HG02840 (cell line): ENCODE data around the gene UBASH3B.
"Not testable (repeated sequence)": the region's sequence is repeated elsewhere in the genome, so short reads cannot be mapped to it uniquely, and the experiment has no call there.

Source experiments
- ATAC-seq: cut with Tn5 transposase; IDR thresholded peaks from one replicate; pipeline ENCODE4 v1.9.1; 2021; ENCODE audit warnings: mild to moderate bottlenecking, moderate library complexity, moderate number of reproducible peaks; ENCODE audit not compliant: unreplicated experiment, low FRiP score

Gene UBASH3B

GRCh38 chr11:122832721-122833470 is 177.4 kb downstream of the UBASH3B start:
- no peak for ATAC-seq

DNA sequence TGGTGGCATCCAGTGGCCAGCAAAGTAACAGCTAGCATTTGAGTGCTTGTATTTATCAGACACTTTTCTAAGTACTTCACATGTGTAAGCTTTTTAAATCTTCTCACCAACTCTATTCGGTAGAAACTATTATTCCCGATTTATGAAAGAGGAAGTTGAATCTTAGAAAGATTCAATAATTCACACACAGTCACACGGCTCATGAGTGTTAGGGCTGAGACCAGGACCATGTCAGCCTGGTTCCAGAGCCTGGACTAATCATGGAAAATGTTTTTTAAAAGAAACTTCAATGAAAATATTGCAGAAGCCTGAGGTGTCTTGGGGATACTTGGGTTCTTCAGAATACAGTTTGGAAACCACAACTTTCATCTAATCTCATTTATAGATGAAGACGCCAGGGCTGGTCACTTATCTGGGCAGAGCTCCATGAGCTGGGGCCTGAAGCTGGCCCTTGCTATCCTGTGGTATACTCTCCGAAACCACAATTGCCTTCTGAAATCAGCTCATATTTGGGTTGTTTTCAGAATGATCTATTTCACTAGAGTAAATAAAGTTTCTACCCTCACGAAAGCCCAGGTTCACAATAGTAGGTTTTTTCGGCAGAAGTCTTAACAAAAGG is 178.4 kb downstream of the UBASH3B start:
- no peak for ATAC-seq

- no peak for ATAC-seq
These were observed 181.4 kb downstream of the UBASH3B start for GRCh38 chr11:122836916-122837315.

GRCh38 chr11:122837528-122838346 is 182.2 kb downstream of the UBASH3B start:
- ATAC-seq: no peak

- ATAC-seq: no peak
These were observed 188.0 kb downstream of the UBASH3B start for GRCh38 chr11:122843281-122844141.

- ATAC-seq: no peak
These were observed 191.9 kb downstream of the UBASH3B start for GRCh38 chr11:122847466-122847865.

GRCh38 chr11:122848186-122848585 is 192.7 kb downstream of the UBASH3B start:
- no peak for ATAC-seq

GRCh38 chr11:122850076-122850631 is 194.6 kb downstream of the UBASH3B start:
- ATAC-seq: no peak

GRCh38 chr11:122851366-122851966 is 195.9 kb downstream of the UBASH3B start:
- ATAC-seq: peak; percentile 52

DNA sequence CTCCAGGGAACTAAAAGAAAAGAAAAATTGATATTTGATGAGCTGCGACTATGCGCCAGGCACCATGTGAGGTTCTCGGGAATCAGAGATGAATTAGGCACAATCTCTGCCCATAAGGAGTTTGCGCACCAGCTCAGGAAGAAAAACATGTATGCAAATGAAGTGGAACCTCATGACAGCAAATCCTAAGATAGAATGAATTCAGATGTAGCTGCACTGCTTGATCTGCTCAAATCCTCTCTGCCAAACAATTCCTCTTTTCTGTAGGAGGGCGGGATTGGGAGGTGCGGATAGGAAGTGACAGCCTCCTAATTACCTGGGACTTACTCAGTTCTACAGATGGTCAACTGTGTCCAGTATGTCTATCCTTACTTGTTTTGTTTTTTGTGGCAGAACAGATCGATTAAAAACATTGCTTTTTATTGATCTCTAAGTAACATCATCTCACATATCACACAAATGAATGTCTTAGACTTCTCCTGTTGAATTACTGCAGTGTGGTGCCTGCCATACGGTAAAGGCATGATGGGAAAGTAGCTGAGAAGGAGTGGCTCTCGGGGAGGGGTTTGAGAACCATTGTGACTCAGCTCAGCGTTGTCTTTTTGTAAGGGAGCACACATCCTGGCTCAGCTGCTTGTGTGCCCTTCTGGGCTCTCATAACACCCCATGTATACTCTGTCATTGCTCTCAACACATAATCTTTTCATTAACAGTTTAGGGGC is 196.7 kb downstream of the UBASH3B start:
- no peak for ATAC-seq

- ATAC-seq: no peak
These were observed 197.3 kb downstream of the UBASH3B start for GRCh38 chr11:122852796-122853160.

DNA sequence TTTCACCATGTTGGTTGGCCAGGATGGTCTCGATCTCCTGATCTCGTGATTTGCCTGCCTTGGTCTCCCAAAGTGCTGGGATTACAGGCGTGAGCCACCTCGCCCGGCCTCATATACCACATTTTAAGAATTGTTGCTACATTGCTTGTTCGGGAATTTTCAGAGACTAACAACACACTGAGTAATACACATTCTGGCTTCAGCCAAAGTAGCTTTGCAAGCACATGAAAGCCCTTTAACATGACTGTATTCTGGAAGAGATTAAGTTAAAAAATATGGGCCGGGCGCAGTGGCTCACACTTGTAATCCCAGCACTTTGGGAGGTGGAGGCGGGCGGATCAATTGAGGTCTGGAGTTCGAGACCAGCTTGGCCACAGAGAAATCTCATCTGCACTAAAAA is 197.7 kb downstream of the UBASH3B start:
- no peak for ATAC-seq

- no peak for ATAC-seq
These were observed 198.5 kb downstream of the UBASH3B start for GRCh38 chr11:122853971-122854446.

DNA sequence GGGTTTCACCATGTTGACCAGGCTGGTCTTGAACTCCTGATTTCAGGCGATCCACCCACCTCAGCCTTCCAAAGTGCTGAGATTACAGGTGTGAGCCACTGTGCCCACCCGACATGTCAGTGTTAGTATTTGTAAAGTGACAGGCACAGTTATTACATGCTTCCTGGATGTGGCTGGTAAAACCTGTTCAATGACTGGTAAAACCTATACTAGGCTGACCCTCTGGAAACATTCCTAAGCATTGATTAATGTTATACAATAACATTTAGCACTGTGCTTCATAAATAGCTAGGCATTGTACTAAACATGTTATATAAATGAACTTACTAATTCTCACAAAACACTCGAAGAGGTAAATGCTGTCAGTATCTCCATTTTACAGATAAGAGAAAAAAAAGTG is 206.1 kb downstream of the UBASH3B start:
- ATAC-seq: no peak

- no peak for ATAC-seq
These were observed 206.6 kb downstream of the UBASH3B start for GRCh38 chr11:122862091-122862490.

DNA sequence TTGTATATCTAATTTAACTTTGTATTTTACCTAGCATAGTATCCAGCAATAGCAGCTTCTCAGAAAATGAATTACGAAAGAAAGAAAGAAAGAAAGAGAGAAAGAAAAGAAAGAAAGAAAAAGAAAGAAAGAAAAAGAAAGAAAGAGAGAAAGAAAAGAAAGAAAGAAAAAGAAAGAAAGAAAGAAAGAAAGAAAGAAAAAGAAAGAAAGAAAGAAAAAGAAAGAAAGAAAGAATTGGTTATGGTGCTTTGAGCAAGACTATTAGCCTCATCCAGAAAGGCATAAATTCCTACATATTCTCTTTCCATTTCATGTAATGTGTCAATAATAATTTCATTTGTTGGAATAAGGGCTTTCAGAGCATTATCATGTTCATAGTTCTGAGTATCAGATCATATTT is 207.6 kb downstream of the UBASH3B start:
- ATAC-seq: not testable (repeated sequence)

GRCh38 chr11:122863704-122864326 is 208.3 kb downstream of the UBASH3B start:
- ATAC-seq: no peak
